Kidney (tissue), 14 donors: ENCODE measurements around the gene DIAPH3. TPM values are rescaled to one million over a fixed set of nuclear protein-coding genes. Genes with fewer than 3 reads are reported as not detected.

Experiments used
- DNase-seq, 5 donors: peaks; one replicate each; pipeline ENCODE4 v3.0.0-alpha.2; 2013 to 2020
- FAIRE-seq: peaks from 2 replicates; lab custom pipeline; 2012; peaks lifted over from hg19 to GRCh38; lab: Jason Lieb, UNC
- H3K27ac ChIP-seq, 2 donors: one replicate each; pipeline ENCODE4 v1.7.0; 2013; ENCODE audit warnings: low read depth in 2 of 2, low read length in 2 of 2, inconsistent platforms in 1 of 2
- H3K27me3 ChIP-seq: one replicate; pipeline ENCODE4 v1.7.1; 2013; ENCODE audit warnings: low read length, inconsistent platforms; ENCODE audit not compliant: control insufficient read depth, insufficient read depth
- H3K36me3 ChIP-seq, 3 donors: one replicate each; pipeline versions ENCODE4 v1.7.0 to v1.7.1; 2013; ENCODE audit warnings: low read length in 3 of 3, control low read depth in 1 of 3, inconsistent platforms in 1 of 3; ENCODE audit not compliant: insufficient read depth in 3 of 3, control insufficient read depth in 2 of 3
- H3K4me1 ChIP-seq, 3 donors: one replicate each; pipeline versions ENCODE4 v1.7.0 to v1.7.1; 2013; ENCODE audit warnings: low read length in 3 of 3, inconsistent platforms in 1 of 3, low read depth in 1 of 3; ENCODE audit not compliant: control insufficient read depth in 2 of 3, insufficient read depth in 2 of 3
- H3K4me3 ChIP-seq, 3 donors: one replicate each; pipeline versions ENCODE4 v1.7.0 to v1.8.1; 2013; ENCODE audit warnings: low read length in 3 of 3, control low read depth in 1 of 3, inconsistent platforms in 1 of 3
- H3K9ac ChIP-seq, 3 donors: one replicate each; pipeline versions ENCODE4 v1.7.0 to v1.7.1; 2013; ENCODE audit warnings: low read length in 3 of 3, control low read depth in 1 of 3, inconsistent platforms in 1 of 3
- H3K9me3 ChIP-seq, 3 donors: one replicate each; pipeline versions ENCODE4 v1.7.0 to v1.7.1; 2013; ENCODE audit warnings: low read length in 3 of 3, control low read depth in 1 of 3, inconsistent platforms in 1 of 3; ENCODE audit not compliant: control insufficient read depth in 2 of 3, insufficient read depth in 1 of 3
- CTCF ChIP-seq: IDR thresholded peaks from 3 replicates; pipeline ENCODE4 v1.5.1; 2012; ENCODE audit warnings: mild to moderate bottlenecking, moderate library complexity, borderline replicate concordance; ENCODE audit not compliant: insufficient read depth; ENCODE audit errors: extremely low read depth
- intact Hi-C: fragments of 100-400 bp; cut with DNase I; formaldehyde crosslinking; loops from one replicate; pipeline ENCODE4 v1.11.1; 2022
- polyA plus RNA-seq: library from polyadenylated mRNA; stranded (reverse); fragments of 350-450 nt; fragmentation: Illumina TruSeq; extraction: RNeasy Lipid Tissue Mini Kit (QIAGEN cat#74804); gene quantifications from one replicate; pipeline ENCODE4 v1.2.3, GENCODE V29; 2014; ENCODE audit warnings: low read depth, low replicate concordance; ENCODE audit not compliant: insufficient read depth
- total RNA-seq: library from RNA; stranded (reverse); fragmentation: NEBNext Ultra II Directional; extraction: Animal tissue kit (Norgen Biotek cat#: 25700); gene quantifications from one replicate; pipeline ENCODE4 v1.2.1, GENCODE V29; 2021
- donor health status: control.
- donor health status: control.
- donor health status: control.
- donor health status: control.
- donor health status: control.
- donor health status: DM: yes; HTN: yes; CAD: no.
- donor health status: Normal renal cell carcinoma (clear cell type).

Gene DIAPH3
- total and polyA plus RNA-seq, 2 donors from 2014 or later, result 2.0 to 2.7 TPM

- DNase-seq, result no peak
- H3K27me3 ChIP-seq, result no peaks in the 10 kb centered on the region
- H3K4me1 ChIP-seq, result no peaks in the 10 kb centered on the region
- no peak for TF ChIP-seq CTCF
- no peak overlapping the region for H3K27ac ChIP-seq
- no peaks in the 10 kb centered on the region for H3K9me3 ChIP-seq
- H3K36me3 ChIP-seq, result no peaks in the 10 kb centered on the region
- no peak overlapping the region for H3K9ac ChIP-seq
- intact Hi-C loops, result no loop called here
- no peak for FAIRE-seq
- H3K4me3 ChIP-seq, result no peak overlapping the region
Measured at GRCh38 chr13:59766236-59766635, 397.5 kb downstream of the DIAPH3 start.

- no peak for TF ChIP-seq CTCF
- intact Hi-C loops, result no loop called here
- FAIRE-seq (no peak), DNase-seq (no peak)
- no peak overlapping the region for H3K4me3 ChIP-seq
- H3K36me3 ChIP-seq, result no peaks in the 10 kb centered on the region
- H3K4me1 ChIP-seq, result no peaks in the 10 kb centered on the region
- H3K9ac ChIP-seq, result no peak overlapping the region
- H3K27me3 ChIP-seq, result no peaks in the 10 kb centered on the region
- no peaks in the 10 kb centered on the region for H3K9me3 ChIP-seq
- no peak overlapping the region for H3K27ac ChIP-seq
Measured at GRCh38 chr13:59755632-59756290, 408.0 kb downstream of the DIAPH3 start.

DNA sequence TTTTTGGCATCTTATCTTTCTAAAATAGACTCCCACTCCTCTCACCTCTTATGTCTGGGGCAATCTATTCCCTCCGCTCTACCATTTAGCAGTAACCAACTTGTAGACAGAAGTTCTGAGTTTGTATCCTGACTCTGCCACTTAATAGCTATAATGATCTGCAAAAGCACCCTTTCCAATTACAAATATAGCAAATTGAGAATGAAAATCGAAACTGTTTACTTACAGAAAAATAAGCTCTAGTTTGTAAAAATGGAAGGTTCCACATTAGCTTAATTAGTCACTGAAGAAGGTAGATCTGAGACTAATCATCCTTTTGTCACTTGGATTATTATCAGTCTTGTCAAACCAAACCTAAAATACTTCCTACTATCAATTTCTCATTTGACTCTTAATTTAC, 409.3 kb downstream of the DIAPH3 start:
- TF ChIP-seq CTCF, result no peak
- Histone ChIP-seq H3K9ac (no peak overlapping the region), H3K9me3 (no peaks in the 10 kb centered on the region), H3K27me3 (no peaks in the 10 kb centered on the region), H3K27ac (no peak overlapping the region), H3K4me1 (no peaks in the 10 kb centered on the region), H3K4me3 (no peak overlapping the region), H3K36me3 (no peaks in the 10 kb centered on the region)
- no peak for FAIRE-seq
- intact Hi-C loops, result no loop called here
- no peak for DNase-seq
